Measurements from ENCODE around the gene FECH.

Gene FECH

DNA sequence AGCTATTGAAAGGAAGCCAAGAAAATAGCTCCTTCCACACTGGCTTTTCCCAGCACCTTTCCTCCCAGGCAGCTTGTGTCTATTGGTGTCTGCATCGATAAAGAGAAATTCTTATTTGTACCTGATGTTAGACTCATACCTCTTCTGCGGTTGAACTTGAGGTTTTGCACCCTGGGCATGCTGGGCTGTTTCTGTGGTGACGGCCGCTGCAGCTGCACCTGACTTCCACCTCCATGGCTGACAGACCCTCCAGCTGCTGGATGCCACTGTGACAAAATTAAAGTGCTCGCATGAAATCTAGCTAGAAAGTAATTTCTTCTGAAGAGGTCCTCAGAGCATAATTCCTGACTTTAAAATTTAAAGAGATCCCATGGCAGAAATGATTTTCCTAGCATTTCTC, 6.6 kb downstream of the FECH start:
- no peak for DNase-seq (ENCODE audit: low read depth)

DNA sequence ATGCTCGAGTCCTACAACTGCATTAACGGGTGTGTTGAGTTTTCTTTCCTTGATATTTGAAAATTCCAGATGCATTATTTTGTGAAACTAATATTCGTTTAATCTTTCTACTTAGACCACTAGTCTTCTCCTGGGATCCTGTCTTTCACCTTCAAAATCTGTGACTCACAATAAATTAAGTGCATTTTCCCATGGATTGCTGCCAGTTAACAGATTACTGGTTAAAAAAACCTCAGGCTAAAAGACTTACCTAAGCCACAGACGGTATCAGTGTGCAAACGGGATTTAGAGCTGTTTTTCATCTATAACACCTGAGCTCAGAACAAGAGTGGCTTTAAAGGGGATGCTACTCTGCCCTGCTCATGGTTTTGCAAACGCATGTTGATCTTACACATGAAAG, 10.2 kb downstream of the FECH start:
- DNase-seq (ENCODE audit: low read depth): no peak

DNA sequence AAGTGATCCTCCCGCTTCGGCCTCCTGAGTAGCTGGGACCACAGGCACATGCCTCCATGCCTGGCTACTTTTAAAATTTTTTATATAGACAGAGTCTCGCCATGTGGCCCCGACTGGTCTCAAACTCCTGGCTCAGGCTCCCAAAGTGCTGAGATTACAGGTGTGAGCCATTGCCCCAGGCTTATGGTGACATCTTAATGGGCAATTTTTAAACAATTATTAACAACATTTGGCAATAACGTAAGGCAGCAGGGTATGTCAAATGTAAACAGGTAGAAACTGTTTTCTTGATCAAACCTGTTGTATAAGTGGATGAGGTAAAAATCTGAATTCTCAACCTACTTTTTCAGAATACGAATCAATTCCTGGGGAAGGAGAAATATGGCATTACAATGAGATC, 11.0 kb downstream of the FECH start:
- DNase-seq (ENCODE audit: low read depth): no peak

DNA sequence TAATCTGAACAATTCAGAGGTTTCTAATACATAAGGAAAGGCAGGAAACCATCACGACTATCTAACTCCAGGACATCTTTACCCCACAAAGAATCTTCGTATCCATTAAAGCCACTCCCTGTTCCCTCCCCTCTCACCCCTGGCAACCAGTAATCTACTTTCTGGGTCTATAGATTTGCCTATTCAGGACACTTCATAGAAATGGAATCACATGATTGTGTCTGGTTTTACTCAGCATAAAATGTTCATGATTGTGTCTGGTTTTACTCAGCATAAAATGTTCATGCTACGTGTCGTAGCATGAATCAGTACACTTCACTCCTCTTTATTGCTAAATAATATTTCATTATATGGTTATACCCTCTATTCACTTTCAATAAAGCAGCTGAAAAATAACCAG, 11.6 kb downstream of the FECH start:
- DNase-seq (ENCODE audit: low read depth): no peak

DNA sequence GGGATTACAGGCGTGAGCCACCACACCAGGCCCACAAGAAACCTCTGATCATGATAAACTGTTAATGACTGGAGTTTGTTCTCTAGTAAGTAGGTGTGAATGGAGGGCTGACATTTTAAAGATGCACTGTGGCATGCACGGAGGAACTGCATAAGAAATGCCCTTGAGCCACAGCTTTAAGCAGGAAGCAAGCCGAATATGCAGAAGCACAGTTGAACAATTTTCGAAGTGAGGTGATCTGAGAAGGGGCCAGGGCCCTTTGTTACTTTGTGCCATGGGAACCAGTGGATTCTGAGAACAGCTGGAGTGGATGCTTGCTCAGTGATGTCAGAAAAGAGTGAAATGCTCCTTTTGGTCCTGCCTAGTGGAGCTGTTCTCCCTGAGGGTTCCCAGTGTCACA, 16.3 kb downstream of the FECH start:
- DNase-seq (ENCODE audit: low read depth): no peak

DNA sequence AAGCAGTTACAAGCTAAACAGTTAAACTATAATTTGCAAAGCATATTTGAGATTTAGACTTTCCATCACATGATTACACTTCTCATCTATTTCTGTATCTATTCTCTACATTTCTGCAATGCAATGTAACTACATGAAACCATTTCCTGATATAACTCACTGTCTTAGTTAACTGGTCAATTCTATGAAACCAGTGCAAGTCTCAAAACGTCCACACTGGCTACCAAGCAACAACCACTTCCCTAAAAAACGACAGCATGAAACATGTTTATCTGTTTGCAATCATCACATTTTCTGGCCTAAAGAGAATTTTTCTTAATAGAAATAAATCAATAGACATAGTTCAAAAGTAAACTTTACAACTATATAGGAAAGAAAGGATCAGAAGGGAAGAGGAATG, 17.4 kb downstream of the FECH start:
- no peak for DNase-seq (ENCODE audit: low read depth)

DNA sequence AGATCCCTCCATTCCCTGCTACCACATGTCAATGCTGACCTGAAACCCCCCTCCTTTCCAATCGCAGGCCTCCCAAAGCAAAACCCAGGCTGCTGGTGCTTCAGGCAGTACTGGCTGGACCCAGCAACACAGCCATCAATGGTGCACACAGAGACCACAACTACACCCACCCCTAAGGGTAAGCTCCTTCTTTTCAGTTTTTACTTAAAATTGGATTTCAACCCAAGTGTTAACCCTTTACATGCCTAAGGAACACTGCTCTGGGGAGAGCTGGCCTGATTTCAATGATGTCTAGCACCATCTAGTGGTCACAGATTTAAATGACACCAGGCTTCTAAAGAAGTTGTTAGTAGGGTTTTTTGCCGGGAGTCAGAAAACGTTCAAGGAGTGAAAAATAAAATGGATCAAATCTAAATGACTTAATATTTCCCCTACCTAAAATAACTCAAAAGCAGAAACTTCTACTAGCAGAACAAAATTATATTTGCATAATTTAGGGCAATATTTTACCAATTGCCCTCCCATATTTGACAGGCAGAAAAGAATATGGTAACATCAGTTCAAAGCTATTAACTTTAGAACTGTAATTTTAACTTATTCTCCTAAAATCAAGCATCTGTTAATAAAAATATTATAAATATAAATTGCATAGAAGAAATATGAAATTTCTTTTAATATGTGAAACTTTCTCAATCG, 24.6 kb downstream of the FECH start:
- no peak for DNase-seq (ENCODE audit: low read depth)

DNA sequence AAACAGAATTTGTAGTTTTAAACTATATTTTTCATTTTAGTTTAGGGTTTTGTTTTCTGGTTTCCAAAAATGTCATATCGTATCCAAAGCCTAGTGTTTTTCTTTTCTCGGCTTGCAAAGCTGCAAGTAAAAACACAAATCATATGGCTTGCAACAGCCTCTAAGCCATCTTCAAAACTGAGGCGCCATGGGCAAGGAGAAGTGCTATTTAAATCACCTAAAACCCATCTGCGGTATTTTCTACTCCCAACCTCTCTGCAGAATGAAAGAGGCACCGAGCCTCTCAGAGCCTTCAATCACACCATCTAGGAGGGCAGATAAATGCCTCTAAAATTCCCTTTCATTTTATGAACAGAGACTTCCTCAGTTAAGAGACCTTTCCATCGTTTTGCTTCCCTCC, 25.2 kb downstream of the FECH start:
- DNase-seq (ENCODE audit: low read depth): no peak

DNA sequence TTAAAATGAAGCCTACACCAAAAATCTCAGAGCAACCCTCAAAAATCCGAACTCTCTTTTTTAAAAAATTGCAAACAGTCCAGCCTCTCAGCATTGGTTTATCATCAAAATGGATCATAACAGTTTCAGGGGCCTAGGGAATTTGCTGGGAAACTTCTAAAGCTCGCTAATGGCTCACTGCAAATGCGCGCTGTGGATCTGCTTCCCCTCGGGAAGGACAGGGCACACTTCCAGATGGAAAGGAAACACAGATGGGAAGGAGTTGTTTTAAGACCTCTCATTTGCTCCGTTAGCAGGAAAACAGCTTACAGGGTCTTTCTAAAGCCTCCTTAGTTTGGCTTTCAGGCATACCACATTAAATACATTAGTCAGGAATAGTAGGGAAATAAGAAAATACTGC, 27.2 kb downstream of the FECH start:
- no peak for DNase-seq (ENCODE audit: low read depth)

DNA sequence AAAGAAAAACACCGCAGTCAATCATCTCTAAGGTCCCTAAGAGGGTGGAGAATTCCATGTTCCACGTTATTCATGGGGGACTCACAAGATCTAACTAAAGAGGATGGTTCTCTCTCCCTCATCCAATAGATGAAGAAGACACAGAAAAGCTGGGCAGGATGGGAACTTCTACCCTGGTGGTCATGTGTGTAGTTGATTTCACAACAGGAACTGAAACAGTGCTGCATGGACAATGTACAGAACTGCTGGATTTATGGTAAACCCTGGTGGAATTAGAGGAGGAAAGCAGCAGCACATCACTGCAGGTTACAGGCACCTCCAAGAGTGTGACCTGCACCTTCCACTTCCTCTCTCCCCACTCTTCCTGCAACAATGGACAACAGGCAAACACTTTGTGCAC, 31.4 kb downstream of the FECH start:
- DNase-seq (ENCODE audit: low read depth): no peak

DNA sequence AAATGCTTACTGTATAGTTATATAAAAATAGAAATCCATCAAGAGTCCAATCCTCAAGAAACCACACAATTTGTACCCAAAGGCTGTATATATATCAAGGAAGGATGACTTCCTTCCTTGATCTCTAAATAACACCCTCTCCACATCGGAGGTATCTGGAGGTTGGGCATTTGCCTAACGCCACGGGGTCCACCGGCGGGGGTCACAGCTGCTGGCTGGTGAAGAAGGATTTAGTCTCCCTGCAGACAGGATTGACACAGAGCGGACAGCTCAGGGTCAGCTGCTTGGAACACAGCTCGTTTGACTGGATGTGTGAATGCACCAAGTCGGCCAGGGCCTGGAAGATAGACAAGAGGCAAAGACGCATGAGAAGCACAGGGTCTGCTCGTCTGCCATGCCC, 36.0 kb downstream of the FECH start:
- no peak for DNase-seq (ENCODE audit: low read depth)

DNA sequence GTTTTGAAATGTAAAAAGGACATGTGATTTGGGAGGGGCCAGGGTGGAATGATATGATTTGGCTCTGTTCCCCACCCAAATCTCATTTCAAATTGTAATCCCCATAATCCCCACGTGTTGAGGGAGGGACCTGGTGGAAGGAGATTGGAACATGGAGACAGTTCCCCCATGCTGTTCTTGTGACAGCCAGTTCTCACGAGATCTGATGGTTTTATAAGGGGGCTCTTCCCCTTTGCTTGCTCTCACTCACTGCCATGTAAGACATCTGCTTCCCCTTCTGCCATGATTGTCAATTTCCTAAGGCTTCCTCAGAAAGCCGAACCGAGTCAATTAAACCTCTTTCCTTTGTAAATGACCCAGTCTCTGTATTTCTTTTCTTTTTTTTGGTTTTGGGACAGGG, 39.2 kb downstream of the FECH start:
- no peak for DNase-seq (ENCODE audit: low read depth)

DNA sequence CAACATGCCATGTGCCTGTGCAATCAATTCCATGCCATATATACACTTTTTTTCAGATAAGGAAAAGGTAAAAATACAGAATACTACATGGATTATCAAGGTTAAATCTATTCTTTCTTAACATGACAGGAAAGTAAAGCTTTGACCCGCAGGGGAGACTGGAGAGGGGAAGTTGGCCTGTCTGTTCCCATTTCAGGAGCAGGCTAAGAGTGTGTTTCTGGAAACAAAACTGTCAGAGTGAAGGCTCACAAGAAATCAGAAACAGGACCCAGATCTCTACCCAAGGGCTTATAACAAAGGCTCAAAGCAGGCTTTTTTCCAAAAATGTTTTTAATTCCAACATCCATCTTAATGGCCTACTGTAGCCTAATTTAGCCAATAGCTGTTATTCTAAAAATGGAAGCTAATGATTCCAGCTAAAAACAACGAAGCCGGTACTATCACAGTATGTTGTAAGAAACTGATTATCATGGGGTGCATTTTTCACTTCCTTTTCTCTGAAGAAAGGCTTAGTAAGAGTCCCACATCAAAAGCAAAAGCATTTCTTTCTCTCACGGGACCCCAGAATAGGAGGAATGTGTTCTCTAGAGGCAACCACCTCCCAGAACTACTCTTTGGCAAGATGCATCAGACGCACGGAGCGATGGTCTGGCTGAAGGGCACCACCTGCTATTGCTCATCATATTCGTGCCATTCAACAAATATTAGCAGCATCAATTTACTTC, 41.4 kb downstream of the FECH start:
- no peak for DNase-seq (ENCODE audit: low read depth)

DNA sequence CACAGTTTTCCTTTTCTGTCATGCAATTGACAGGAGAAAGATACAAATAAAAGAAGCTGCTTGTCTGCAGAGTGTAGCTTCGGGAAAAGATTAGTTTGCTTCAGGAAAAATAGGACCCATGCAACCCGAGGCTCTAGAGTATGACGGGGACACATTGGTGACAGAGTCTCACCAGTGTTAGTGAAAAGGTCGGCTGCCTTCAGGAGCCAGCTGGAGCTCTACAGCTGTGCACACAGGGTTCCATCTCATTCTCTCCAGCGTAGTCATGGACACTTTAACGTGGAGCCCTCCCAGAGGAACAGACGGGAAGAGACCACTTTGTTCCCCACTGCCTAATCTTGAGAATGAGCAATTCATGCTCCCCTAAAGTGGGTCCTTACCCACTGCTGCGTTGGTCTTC, 42.9 kb downstream of the FECH start:
- DNase-seq (ENCODE audit: low read depth): no peak

DNA sequence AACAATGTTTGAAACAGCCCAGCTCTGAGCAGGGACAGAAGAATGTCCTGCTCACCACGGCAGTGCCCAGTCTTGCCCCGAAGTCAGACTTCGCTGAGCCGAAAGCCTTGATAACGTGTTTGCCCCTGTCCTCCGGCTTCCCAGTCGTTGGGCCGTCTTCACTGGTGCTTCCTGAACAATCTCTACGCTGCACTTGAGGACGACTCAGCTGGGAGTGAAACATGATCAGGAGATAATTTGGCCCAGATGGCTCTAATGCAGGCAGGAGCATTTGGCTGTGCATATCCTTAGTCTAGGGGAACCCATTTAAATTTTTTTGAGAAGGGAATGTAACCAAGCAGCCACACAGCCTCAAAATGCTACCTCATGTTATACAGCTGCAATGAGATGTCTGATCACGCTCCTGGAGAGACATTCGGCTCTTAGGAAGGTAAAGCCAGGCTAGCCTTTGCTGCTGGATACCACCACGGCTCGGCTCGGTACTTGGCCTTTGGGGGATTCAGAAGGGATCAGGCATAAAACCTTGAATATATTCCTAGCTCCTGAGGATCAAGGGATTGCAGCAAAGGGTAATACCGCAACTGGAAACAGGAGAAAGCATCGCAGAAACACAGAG, 43.6 kb downstream of the FECH start:
- peak; percentile 44 for DNase-seq (ENCODE audit: low read depth)

DNA sequence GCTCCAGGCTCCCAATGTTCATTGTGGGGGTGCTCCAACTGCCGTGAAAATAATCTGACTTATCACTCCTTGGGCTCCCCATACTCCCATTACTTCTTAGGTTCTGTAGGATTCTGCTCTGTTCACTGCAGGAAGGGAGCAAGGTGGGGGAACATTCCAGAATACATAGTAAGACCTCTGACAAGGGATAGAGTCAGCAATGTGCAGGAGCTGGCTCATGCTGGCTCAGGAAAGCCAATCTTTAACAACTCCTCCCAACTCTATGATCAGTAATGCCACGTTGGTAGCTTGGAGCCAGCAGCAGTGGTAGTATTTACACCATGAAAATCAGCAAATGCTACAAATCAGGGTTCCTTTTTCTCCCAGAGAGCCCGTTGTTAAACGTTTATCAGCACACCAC, 44.4 kb downstream of the FECH start:
- DNase-seq (ENCODE audit: low read depth): peak; percentile 55

DNA sequence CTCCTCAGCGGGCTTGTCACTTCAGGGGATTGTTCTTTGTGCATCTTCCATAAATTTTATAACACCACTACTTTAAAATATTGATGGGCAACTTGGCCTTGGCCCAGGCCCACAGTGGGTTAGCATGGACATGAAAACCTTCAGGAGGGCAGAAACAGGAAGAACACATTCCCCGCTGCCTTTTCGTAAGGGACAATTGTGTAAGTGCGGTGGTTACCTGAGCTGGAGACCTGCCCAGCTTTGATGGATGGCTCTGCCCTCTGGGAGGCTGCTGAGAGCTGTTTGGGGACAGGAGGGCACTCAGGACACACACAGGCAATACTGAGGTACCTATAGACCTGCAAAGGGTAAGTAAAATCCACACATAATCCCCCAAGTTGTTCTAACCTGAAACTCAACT, 46.8 kb downstream of the FECH start:
- DNase-seq (ENCODE audit: low read depth): no peak

DNA sequence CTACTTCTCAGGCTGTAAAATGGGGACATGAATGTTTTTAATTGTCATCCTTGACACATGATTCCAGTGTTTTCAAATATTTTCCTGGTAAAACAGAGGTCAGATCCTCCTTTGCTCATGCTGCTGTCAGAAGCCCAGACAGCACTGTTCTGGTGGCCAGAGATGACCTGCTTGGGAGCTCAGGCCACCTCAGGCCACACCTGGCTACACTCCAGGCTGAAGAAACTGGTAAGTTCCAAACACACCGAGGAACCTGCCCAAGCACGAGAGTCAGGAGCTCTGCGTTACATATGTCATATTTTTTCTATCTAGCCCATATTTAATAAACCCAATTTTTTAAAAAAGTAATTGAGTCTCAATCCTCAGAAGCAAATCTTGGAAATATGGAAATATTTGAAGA, 47.9 kb downstream of the FECH start:
- DNase-seq (ENCODE audit: low read depth): no peak

DNA sequence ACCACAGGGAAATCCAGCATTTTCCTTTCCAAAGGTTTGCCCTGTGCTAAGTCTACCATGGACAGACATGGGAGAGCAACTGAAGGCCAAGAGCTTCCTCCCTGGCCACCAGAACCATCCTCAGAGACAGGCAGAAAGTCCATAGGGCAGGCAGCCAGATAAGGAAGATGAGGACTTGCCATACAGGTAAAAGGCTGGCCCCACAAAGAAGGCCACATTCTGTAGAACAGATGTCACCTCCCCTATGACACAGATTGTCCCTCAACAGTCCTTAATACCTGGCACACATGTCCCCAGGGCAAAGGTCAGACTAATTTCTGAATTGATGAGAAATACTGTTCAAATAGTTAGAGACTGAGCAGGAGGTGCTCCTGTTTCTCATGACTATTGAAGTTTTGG, 52.0 kb downstream of the FECH start:
- DNase-seq (ENCODE audit: low read depth): no peak

DNA sequence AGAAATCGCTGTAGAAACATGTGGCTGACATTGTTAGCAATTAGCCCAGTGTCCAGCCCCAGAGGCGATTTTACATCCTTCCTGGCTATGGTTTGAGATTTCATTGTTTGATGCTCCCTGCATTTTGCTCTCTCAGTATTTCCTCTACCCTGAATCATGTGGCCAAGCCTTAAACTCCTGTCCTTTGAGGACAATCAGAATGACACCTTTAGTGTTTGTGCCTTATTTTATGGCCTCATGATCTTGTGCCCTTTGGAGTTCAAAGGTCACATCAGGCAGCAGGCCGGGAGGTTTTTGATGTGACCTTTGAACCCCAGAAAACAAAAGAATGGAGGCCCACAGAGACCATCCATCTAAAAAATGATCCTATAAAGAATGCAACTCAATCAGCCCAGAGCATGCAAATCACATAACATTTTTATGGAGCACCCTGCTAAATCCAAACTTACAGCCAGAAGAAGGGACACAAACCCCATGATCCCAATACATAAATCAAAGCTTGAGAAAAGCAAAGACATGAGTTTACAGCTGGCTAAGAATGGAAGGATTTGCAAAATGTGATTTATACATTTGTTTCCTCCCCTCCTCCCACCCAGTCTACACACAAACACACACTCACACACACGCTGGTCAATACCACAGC, 52.5 kb downstream of the FECH start:
- DNase-seq (ENCODE audit: low read depth): no peak

DNA sequence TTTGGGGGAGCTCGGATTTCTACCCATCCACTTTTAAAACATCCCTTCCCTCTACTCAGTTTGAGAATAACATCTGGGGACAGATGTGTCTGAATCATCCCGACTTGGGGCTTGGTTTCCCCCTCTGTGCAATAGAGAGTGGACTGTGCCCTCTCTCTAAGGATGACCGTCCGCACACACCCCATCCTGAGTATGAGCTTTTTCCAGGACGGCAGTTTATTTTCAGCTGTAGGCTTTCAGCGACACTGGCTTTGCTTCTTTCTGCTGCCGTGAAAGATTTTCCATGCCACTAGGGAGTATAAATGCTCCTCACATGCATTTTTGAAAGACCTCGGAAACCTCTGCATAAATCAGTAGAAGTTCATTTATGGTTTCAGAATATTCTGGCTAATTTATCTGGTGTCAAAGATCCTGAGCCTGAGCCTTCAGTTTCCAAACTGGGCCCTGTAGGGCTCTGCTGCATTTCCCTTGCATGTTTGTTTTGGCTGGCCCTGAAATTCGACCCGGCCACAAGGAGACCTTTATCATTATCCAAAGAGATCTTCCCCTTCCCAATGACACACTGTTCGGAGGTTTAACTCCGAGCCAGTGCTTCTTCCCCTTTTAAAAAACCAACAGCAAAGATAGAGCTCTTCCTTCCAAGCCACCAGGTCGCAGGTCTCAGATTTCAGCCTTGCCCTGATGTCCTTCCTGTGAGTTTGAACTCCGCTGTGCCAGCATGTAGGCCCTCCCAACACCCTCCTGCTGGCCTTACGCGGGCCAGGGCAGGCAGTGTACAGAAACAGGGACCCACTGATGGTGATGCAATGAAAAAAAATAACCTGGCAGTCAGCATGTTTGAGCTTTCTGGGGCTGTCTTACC, 53.3 kb downstream of the FECH start:
- no peak for DNase-seq (ENCODE audit: low read depth)

DNA sequence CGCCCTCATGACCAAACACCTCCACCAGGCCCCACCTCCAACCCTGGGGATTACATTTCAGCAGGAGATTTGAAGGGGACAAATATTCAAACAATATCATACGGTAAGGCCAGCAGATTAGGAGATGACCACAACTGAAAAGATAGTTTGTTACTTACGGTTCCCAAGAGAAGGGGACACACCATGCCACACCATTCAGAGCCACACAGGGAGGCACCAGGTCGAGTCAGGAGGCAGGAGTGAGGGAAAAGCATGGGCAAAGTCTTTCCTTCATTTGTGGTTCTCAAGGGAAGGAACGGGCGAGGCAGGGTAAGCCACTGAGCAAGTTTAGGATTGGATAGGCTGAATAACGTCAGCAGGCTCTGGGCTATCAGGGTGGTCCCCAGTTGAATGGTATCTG, 57.4 kb downstream of the FECH start:
- no peak for DNase-seq (ENCODE audit: low read depth)
